Osteoblast (primary cell): Measurements from ENCODE around the gene CCSER2. TPM values are rescaled to one million over a fixed set of nuclear protein-coding genes. Genes with fewer than 3 reads are reported as not detected.

ENCODE experiments used
- DNase-seq: peaks from one replicate; pipeline ENCODE4 v3.0.0; 2011; ENCODE audit warnings: low spot score, mixed read lengths; ENCODE audit not compliant: insufficient read length; ENCODE audit errors: missing footprints
- H2AFZ ChIP-seq: 2 replicates; pipeline ENCODE4 v1.6.0; 2011; ENCODE audit warnings: mild to moderate bottlenecking, low read length
- H3K27ac ChIP-seq: 2 replicates; pipeline ENCODE4 v1.5.1; 2011; ENCODE audit warnings: mild to moderate bottlenecking, low read depth, low read length, moderate library complexity
- H3K27me3 ChIP-seq: 2 replicates; pipeline ENCODE4 v1.6.0; 2012; ENCODE audit warnings: mild to moderate bottlenecking, control low read depth, inconsistent platforms, low read length, moderate library complexity; ENCODE audit not compliant: insufficient read depth
- H3K36me3 ChIP-seq: 2 replicates; pipeline ENCODE4 v1.5.1; 2011; ENCODE audit warnings: mild to moderate bottlenecking, low read length, control low read depth, moderate library complexity; ENCODE audit not compliant: insufficient read depth
- H3K4me1 ChIP-seq: 2 replicates; pipeline ENCODE4 v1.5.1; 2011; ENCODE audit warnings: mild to moderate bottlenecking, low read length, control low read depth, moderate library complexity; ENCODE audit not compliant: insufficient read depth
- H3K4me2 ChIP-seq: 2 replicates; pipeline ENCODE4 v1.6.0; 2011; ENCODE audit warnings: mild to moderate bottlenecking, low read length; ENCODE audit not compliant: insufficient read depth
- H3K4me3 ChIP-seq: fragments of 200-600 bp; sonication (generic); 3 replicates; pipeline ENCODE4 v1.5.1; 2012; ENCODE audit warnings: mild to moderate bottlenecking, low read length, inconsistent platforms; ENCODE audit not compliant: insufficient read depth
- H3K79me2 ChIP-seq: 2 replicates; pipeline ENCODE4 v1.6.0; 2012; ENCODE audit warnings: mild to moderate bottlenecking, low read length, control low read depth, inconsistent platforms; ENCODE audit not compliant: insufficient read depth
- H3K9me3 ChIP-seq: 2 replicates; pipeline ENCODE4 v1.5.1; 2011; ENCODE audit warnings: low read depth, low read length, control low read depth
- H4K20me1 ChIP-seq: 2 replicates; pipeline ENCODE4 v1.6.0; 2012; ENCODE audit warnings: mild to moderate bottlenecking, low read length, control low read depth; ENCODE audit not compliant: insufficient read depth
- CTCF ChIP-seq: IDR thresholded peaks from 2 replicates; pipeline ENCODE4 v1.5.1; 2011; ENCODE audit warnings: mild to moderate bottlenecking, low read depth, low read length, moderate library complexity; ENCODE audit errors: extremely low read depth
- total RNA-seq: library from RNA; depleted of rRNA; stranded (reverse); fragments of >200 nt; gene quantifications from 2 replicates; pipeline ENCODE4 v1.2.3, GENCODE V29; 2012

Gene CCSER2
- total RNA-seq, 1 donor, result 58.3 TPM

GRCh38 chr10:84541289-84541637 is 212.9 kb downstream of the CCSER2 start:
- H3K27ac ChIP-seq, result no peak overlapping the region
- no peaks in the 10 kb centered on the region for H4K20me1 ChIP-seq
- peak overlapping the region; percentile 74 for H3K4me3 ChIP-seq
- TF ChIP-seq CTCF, result no peak
- H3K79me2 ChIP-seq, result no peaks in the 10 kb centered on the region
- DNase-seq, result no peak
- no peaks in the 10 kb centered on the region for H3K9me3 ChIP-seq
- H2AFZ ChIP-seq, result peak overlapping the region; percentile 81
- H3K27me3 ChIP-seq, result no peaks in the 10 kb centered on the region
- no peaks in the 10 kb centered on the region for H3K36me3 ChIP-seq
- peaks cover 18% of the 10 kb centered on the region for H3K4me1 ChIP-seq
- peak overlapping the region; percentile 87 for H3K4me2 ChIP-seq

- no peak for DNase-seq
- no peaks in the 10 kb centered on the region for H4K20me1 ChIP-seq
- H3K27ac ChIP-seq, result no peak overlapping the region
- no peaks in the 10 kb centered on the region for H3K9me3 ChIP-seq
- H3K79me2 ChIP-seq, result no peaks in the 10 kb centered on the region
- no peak overlapping the region for H3K4me2 ChIP-seq
- H3K36me3 ChIP-seq, result no peaks in the 10 kb centered on the region
- H3K27me3 ChIP-seq, result no peaks in the 10 kb centered on the region
- peaks cover 18% of the 10 kb centered on the region for H3K4me1 ChIP-seq
- H3K4me3 ChIP-seq, result no peak overlapping the region
- H2AFZ ChIP-seq, result no peak overlapping the region
- no peak for TF ChIP-seq CTCF
Measured at GRCh38 chr10:84542522-84543490, 214.4 kb downstream of the CCSER2 start.

DNA sequence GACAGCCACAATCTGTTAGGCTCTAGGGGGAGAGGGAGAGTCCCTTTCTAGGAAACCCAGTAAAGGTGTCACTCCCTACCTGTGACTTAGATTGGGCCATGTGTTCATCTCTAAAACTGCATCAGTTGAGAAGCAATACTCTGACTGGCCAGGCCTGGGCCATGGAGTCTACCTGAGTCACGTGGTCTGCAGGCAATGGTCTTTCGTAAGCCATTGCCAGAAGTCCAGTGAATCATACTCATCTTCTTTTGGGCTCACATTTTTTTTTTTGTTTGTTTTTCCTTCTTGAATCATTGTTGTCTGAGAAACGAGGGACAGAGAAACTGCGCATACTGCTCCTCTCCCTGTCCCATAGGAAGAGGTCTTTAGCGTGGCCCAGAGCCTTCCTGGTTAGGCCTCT is 215.6 kb downstream of the CCSER2 start:
- DNase-seq, result no peak
- Histone ChIP-seq H3K4me2 (no peak overlapping the region), H3K4me3 (no peak overlapping the region), H3K27ac (no peak overlapping the region), H3K4me1 (peaks cover 15% of the 10 kb centered on the region), H3K36me3 (no peaks in the 10 kb centered on the region), H4K20me1 (no peaks in the 10 kb centered on the region), H3K9me3 (no peaks in the 10 kb centered on the region), H2AFZ (no peak overlapping the region), H3K27me3 (no peaks in the 10 kb centered on the region), H3K79me2 (no peaks in the 10 kb centered on the region)
- no peak for TF ChIP-seq CTCF

DNA sequence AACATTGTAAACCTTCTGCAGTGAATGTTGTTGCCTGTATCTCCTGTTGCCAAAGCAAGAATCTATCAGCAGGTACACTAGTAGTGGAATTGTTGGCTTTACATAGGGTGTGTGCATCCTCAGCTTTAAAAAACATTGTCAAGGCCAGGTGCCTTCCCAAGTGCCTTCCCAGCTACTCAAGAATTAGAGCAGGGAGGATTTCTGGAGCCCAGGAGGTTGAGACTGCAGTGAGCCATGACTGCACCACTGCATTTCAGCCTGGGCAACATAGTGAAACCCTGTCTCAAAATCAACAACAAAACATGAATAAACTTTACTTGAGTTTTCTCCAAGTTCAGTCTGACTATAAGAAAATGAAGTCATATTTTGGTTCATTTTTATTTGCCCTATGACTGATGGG is 217.3 kb downstream of the CCSER2 start:
- no peak for DNase-seq

More for the DNA sequence above, 217.3 kb downstream of the CCSER2 start:
- Histone ChIP-seq H3K4me1 (no peaks in the 10 kb centered on the region), H2AFZ (no peak overlapping the region), H3K4me3 (no peak overlapping the region), H4K20me1 (no peaks in the 10 kb centered on the region), H3K9me3 (no peaks in the 10 kb centered on the region), H3K79me2 (no peaks in the 10 kb centered on the region), H3K36me3 (no peaks in the 10 kb centered on the region), H3K4me2 (no peak overlapping the region), H3K27ac (no peak overlapping the region), H3K27me3 (peaks cover 5% of the 10 kb centered on the region)
- TF ChIP-seq CTCF, result no peak
